Activated CD4-positive, alpha-beta T cell treated with anti-CD3 and anti-CD28 coated beads, Interleukin-2, Interleukin-6, amounts not matched to agents 100 ng/mL and 50 ng/mL, durations not matched to agents 16 hours and 8 hours (primary cell): Measurements from ENCODE around the gene ABCC2.
"Not testable (repeated sequence)": the region's sequence is repeated elsewhere in the genome, so short reads cannot be mapped to it uniquely, and the experiment has no call there.

ENCODE experiments used
- DNase-seq: peaks from one replicate; pipeline ENCODE4 v3.0.0-alpha.2; 2020

ABCC2 gene

GRCh38 chr10:99809931-99810615 lies 27.6 kb downstream of the ABCC2 start:
- no peak for DNase-seq

- DNase-seq = no peak
These were observed 29.7 kb downstream of the ABCC2 start for GRCh38 chr10:99812177-99812576.

- no peak for DNase-seq
These were observed 31.7 kb downstream of the ABCC2 start for GRCh38 chr10:99814143-99814542.

GRCh38 chr10:99815621-99816020 lies 33.2 kb downstream of the ABCC2 start:
- DNase-seq = no peak

- DNase-seq = no peak
These were observed 45.5 kb downstream of the ABCC2 start for GRCh38 chr10:99827936-99828335.

- peak; percentile 49 for DNase-seq
These were observed 46.0 kb downstream of the ABCC2 start for GRCh38 chr10:99828464-99828863.

GRCh38 chr10:99832439-99832838 lies 50.0 kb downstream of the ABCC2 start:
- DNase-seq = no peak

- DNase-seq = peak; percentile 21
These were observed 52.0 kb downstream of the ABCC2 start for GRCh38 chr10:99834410-99834809.

- no peak for DNase-seq
These were observed 53.5 kb downstream of the ABCC2 start for GRCh38 chr10:99835947-99836346.

- DNase-seq = no peak
These were observed 54.3 kb downstream of the ABCC2 start for GRCh38 chr10:99836711-99837110.

- not testable (repeated sequence) for DNase-seq
These were observed 58.4 kb downstream of the ABCC2 start for GRCh38 chr10:99840859-99841258.

GRCh38 chr10:99841746-99842145 lies 59.3 kb downstream of the ABCC2 start:
- no peak for DNase-seq

- no peak for DNase-seq
These were observed 60.9 kb downstream of the ABCC2 start for GRCh38 chr10:99843310-99843709.

GRCh38 chr10:99844433-99844955 lies 62.1 kb downstream of the ABCC2 start:
- DNase-seq = no peak

GRCh38 chr10:99845837-99846382 lies 63.5 kb downstream of the ABCC2 start:
- peak; percentile 86 for DNase-seq

GRCh38 chr10:99849057-99849456 lies 66.6 kb downstream of the ABCC2 start:
- DNase-seq = no peak

GRCh38 chr10:99849536-99849935 lies 67.1 kb downstream of the ABCC2 start:
- DNase-seq = no peak

GRCh38 chr10:99850021-99850766 lies 67.8 kb downstream of the ABCC2 start:
- no peak for DNase-seq

- no peak for DNase-seq
These were observed 68.4 kb downstream of the ABCC2 start for GRCh38 chr10:99850767-99851340.

- no peak for DNase-seq
These were observed 69.4 kb downstream of the ABCC2 start for GRCh38 chr10:99851825-99852224.

- no peak for DNase-seq
These were observed 70.2 kb downstream of the ABCC2 start for GRCh38 chr10:99852481-99853213.

- DNase-seq = no peak
These were observed 71.2 kb downstream of the ABCC2 start for GRCh38 chr10:99853655-99854054.

GRCh38 chr10:99854860-99855259 lies 72.4 kb downstream of the ABCC2 start:
- DNase-seq = no peak
